HEK293 (cell line): ENCODE measurements around the gene TMEM238.
A peak's percentile ranks its signal among the peaks of the same experiment; 100 is the strongest.

ENCODE experiments used
- CTCF ChIA-PET: fragments of 350-600 bp; formaldehyde crosslinking; extraction: SDS; loops from one replicate; lab custom pipeline; 2021; ENCODE audit warnings: antibody characterized with exemption; lab: Yijun Ruan, JAX
- POLR2A ChIA-PET: fragments of 300-600 bp; formaldehyde crosslinking; extraction: SDS; loops from one replicate; lab custom pipeline; 2020; ENCODE audit warnings: antibody characterized with exemption, inconsistent platforms; lab: Yijun Ruan, JAX
- H3K27ac ChIP-seq: fragments of 200-500 bp; sonication (Bioruptor generic); 2 replicates; pipeline ENCODE4 v1.5.1; 2014; ENCODE audit warnings: low read depth, low read length, control low read depth, inconsistent platforms; ENCODE audit errors: extremely low read depth
- H3K36me3 ChIP-seq, 2 experiments: fragments of 200-500 bp in 1 of 2; sonication (Bioruptor generic) in 1 of 2; 1 replicate in 1 of 2; 2 replicates in 1 of 2; pipeline ENCODE4 v1.5.1; 2014 to 2017; ENCODE audit warnings: inconsistent platforms in 2 of 2, low read length in 2 of 2; ENCODE audit not compliant: control insufficient read depth in 2 of 2, insufficient read depth in 1 of 2
- H3K4me1 ChIP-seq: fragments of 200-500 bp; sonication (Bioruptor generic); 2 replicates; pipeline ENCODE4 v1.5.1; 2014; ENCODE audit warnings: mild to moderate bottlenecking, low read length, inconsistent platforms; ENCODE audit not compliant: control insufficient read depth, insufficient read depth
- H3K4me3 ChIP-seq: 2 replicates; pipeline ENCODE4 v1.5.1; 2011; ENCODE audit warnings: low read depth, mild to moderate bottlenecking, control low read depth, low read length, moderate library complexity
- H3K9me3 ChIP-seq: fragments of 200-500 bp; sonication (Bioruptor generic); 2 replicates; pipeline ENCODE4 v1.5.1; 2014; ENCODE audit warnings: low read depth, low read length, inconsistent platforms; ENCODE audit not compliant: control insufficient read depth, insufficient read depth
- GLIS1 ChIP-seq: fragments of 450-650 bp; formaldehyde crosslinking; IDR thresholded peaks from 2 replicates; pipeline ENCODE4 v1.5.1; 2016; ENCODE audit warnings: missing biosample characterization, missing genetic modification characterization
- GLIS2 ChIP-seq: fragments of 450-650 bp; formaldehyde crosslinking; IDR thresholded peaks from 2 replicates; pipeline ENCODE4 v1.5.1; 2016; ENCODE audit warnings: missing biosample characterization, missing genetic modification characterization
- IKZF3 ChIP-seq: fragments of 450-650 bp; IDR thresholded peaks from 2 replicates; pipeline ENCODE4 v1.5.0; 2018; ENCODE audit warnings: missing biosample characterization, mild to moderate bottlenecking, missing genetic modification characterization, moderate library complexity
- KLF16 ChIP-seq: fragments of 450-650 bp; formaldehyde crosslinking; IDR thresholded peaks from 2 replicates; pipeline ENCODE4 v1.5.1; 2017; ENCODE audit warnings: missing biosample characterization, missing genetic modification characterization
- KLF7 ChIP-seq: fragments of 450-650 bp; formaldehyde crosslinking; IDR thresholded peaks from 2 replicates; pipeline ENCODE4 v1.5.1; 2016; ENCODE audit warnings: missing biosample characterization, missing genetic modification characterization, borderline replicate concordance
- MEIS1 ChIP-seq: sonication (generic); formaldehyde crosslinking; IDR thresholded peaks from 2 replicates; pipeline ENCODE4 v1.8.1; 2022; ENCODE audit warnings: missing genetic modification reagents, mild to moderate bottlenecking, borderline replicate concordance
- OSR2 ChIP-seq: fragments of 450-650 bp; formaldehyde crosslinking; IDR thresholded peaks from 2 replicates; pipeline ENCODE4 v1.5.1; 2016; ENCODE audit warnings: missing biosample characterization, missing genetic modification characterization
- OVOL3 ChIP-seq: fragments of 450-650 bp; formaldehyde crosslinking; IDR thresholded peaks from 2 replicates; pipeline ENCODE4 v1.5.1; 2016; ENCODE audit warnings: missing biosample characterization, missing genetic modification characterization
- SP2 ChIP-seq: fragments of 450-650 bp; formaldehyde crosslinking; IDR thresholded peaks from 2 replicates; pipeline ENCODE4 v1.5.1; 2016; ENCODE audit warnings: missing biosample characterization, missing genetic modification characterization
- ZBTB21 ChIP-seq: fragments of 450-650 bp; formaldehyde crosslinking; IDR thresholded peaks from 2 replicates; pipeline ENCODE4 v1.5.1; 2017; ENCODE audit warnings: missing biosample characterization, missing genetic modification characterization
- ZEB2 ChIP-seq: fragments of 450-650 bp; formaldehyde crosslinking; IDR thresholded peaks from 2 replicates; pipeline ENCODE4 v1.5.1; 2016; ENCODE audit warnings: missing biosample characterization, missing genetic modification characterization
- ZFHX2 ChIP-seq: fragments of 450-650 bp; formaldehyde crosslinking; conservative IDR thresholded peaks from 2 replicates; pipeline ENCODE4 v1.5.1; 2016; ENCODE audit warnings: missing biosample characterization, missing genetic modification characterization
- ZNF10 ChIP-seq: fragments of 450-650 bp; formaldehyde crosslinking; IDR thresholded peaks from 2 replicates; pipeline ENCODE4 v1.5.1; 2017; ENCODE audit warnings: missing biosample characterization, missing genetic modification characterization
- ZNF146 ChIP-seq: fragments of 450-650 bp; formaldehyde crosslinking; IDR thresholded peaks from 2 replicates; pipeline ENCODE4 v1.5.1; 2016; ENCODE audit warnings: missing biosample characterization, missing genetic modification characterization
- ZNF223 ChIP-seq: fragments of 450-650 bp; formaldehyde crosslinking; IDR thresholded peaks from 2 replicates; pipeline ENCODE4 v1.5.1; 2016; ENCODE audit warnings: missing biosample characterization, missing genetic modification characterization
- ZNF366 ChIP-seq: fragments of 450-650 bp; formaldehyde crosslinking; conservative IDR thresholded peaks from 2 replicates; pipeline ENCODE4 v1.5.1; 2016; ENCODE audit warnings: missing biosample characterization, missing genetic modification characterization
- ZNF37A ChIP-seq: fragments of 450-650 bp; IDR thresholded peaks from 2 replicates; pipeline ENCODE4 v1.5.1; 2018; ENCODE audit warnings: missing biosample characterization, missing genetic modification characterization
- ZNF488 ChIP-seq: fragments of 450-650 bp; formaldehyde crosslinking; IDR thresholded peaks from 2 replicates; pipeline ENCODE4 v1.5.1; 2016; ENCODE audit warnings: missing biosample characterization, missing genetic modification characterization
- ZNF501 ChIP-seq: fragments of 450-650 bp; formaldehyde crosslinking; IDR thresholded peaks from 2 replicates; pipeline ENCODE4 v1.5.1; 2016; ENCODE audit warnings: missing biosample characterization, missing genetic modification characterization
- ZNF585B ChIP-seq: fragments of 450-650 bp; formaldehyde crosslinking; IDR thresholded peaks from 2 replicates; pipeline ENCODE4 v1.5.1; 2016; ENCODE audit warnings: missing biosample characterization, missing genetic modification characterization
- ZNF600 ChIP-seq: fragments of 450-650 bp; formaldehyde crosslinking; IDR thresholded peaks from 2 replicates; pipeline ENCODE4 v1.5.1; 2016; ENCODE audit warnings: missing biosample characterization, missing genetic modification characterization
- ZNF624 ChIP-seq: fragments of 450-650 bp; formaldehyde crosslinking; IDR thresholded peaks from 2 replicates; pipeline ENCODE4 v1.5.1; 2017; ENCODE audit warnings: missing biosample characterization, missing genetic modification characterization
- ZNF76 ChIP-seq: fragments of 450-650 bp; formaldehyde crosslinking; IDR thresholded peaks from 2 replicates; pipeline ENCODE4; 2016; ENCODE audit warnings: low read depth, missing biosample characterization, missing genetic modification characterization, borderline replicate concordance
- ZNF777 ChIP-seq: fragments of 450-650 bp; formaldehyde crosslinking; IDR thresholded peaks from 2 replicates; pipeline ENCODE4 v1.5.1; 2017; ENCODE audit warnings: missing biosample characterization, missing genetic modification characterization, borderline replicate concordance
- ZNF785 ChIP-seq: fragments of 450-650 bp; formaldehyde crosslinking; IDR thresholded peaks from 2 replicates; pipeline ENCODE4 v1.5.1; 2016; ENCODE audit warnings: missing biosample characterization, missing genetic modification characterization
- ZSCAN23 ChIP-seq: fragments of 450-650 bp; formaldehyde crosslinking; IDR thresholded peaks from 2 replicates; pipeline ENCODE4 v1.5.1; 2016; ENCODE audit warnings: missing biosample characterization, missing genetic modification characterization
- TF ChIP-seq, protein P1 (sequence below): fragments of 450-650 bp; formaldehyde crosslinking; IDR thresholded peaks from 2 replicates; pipeline ENCODE4 v1.5.1; 2016; ENCODE audit warnings: missing biosample characterization, missing genetic modification characterization
- TF ChIP-seq, protein P2 (sequence below): fragments of 450-650 bp; formaldehyde crosslinking; IDR thresholded peaks from 2 replicates; pipeline ENCODE4 v1.5.1; 2016; ENCODE audit warnings: missing biosample characterization, missing genetic modification characterization
- TF ChIP-seq, protein P3 (sequence below): fragments of 450-650 bp; formaldehyde crosslinking; IDR thresholded peaks from 2 replicates; pipeline ENCODE4 v1.5.1; 2016; ENCODE audit warnings: missing biosample characterization, missing genetic modification characterization
- TF ChIP-seq, protein P4 (sequence below): fragments of 450-650 bp; formaldehyde crosslinking; IDR thresholded peaks from 2 replicates; pipeline ENCODE4 v1.5.1; 2016; ENCODE audit warnings: missing biosample characterization, missing genetic modification characterization

TMEM238 gene

GRCh38 chr19:55370305-55370988, 13.6 kb downstream of the TMEM238 start, which contains the start of gene IL11 (continued):
- TF ChIP-seq ZNF501 (tag by site-specific recombination) (no peak), OSR2 (tag by site-specific recombination) (no peak), ZNF585B (tag by site-specific recombination) (no peak), ZNF146 (tag by site-specific recombination) (no peak), ZNF777 (tag by site-specific recombination) (no peak), ZSCAN23 (tag by site-specific recombination) (no peak), ZNF785 (no peak), ZNF366 (tag by site-specific recombination) (peak; percentile 85), KLF7 (tag by site-specific recombination) (no peak), ZBTB21 (tag by site-specific recombination) (no peak), ZNF223 (tag by site-specific recombination) (no peak), GLIS1 (no peak), ZNF37A (tag by site-specific recombination) (no peak), MEIS1 (no peak), GLIS2 (tag by site-specific recombination) (no peak), SP2 (tag by site-specific recombination) (no peak), ZNF488 (tag by site-specific recombination) (no peak), ZEB2 (tag by site-specific recombination) (no peak), OVOL3 (tag by site-specific recombination) (no peak)
- TF ChIP-seq, protein P1, sequence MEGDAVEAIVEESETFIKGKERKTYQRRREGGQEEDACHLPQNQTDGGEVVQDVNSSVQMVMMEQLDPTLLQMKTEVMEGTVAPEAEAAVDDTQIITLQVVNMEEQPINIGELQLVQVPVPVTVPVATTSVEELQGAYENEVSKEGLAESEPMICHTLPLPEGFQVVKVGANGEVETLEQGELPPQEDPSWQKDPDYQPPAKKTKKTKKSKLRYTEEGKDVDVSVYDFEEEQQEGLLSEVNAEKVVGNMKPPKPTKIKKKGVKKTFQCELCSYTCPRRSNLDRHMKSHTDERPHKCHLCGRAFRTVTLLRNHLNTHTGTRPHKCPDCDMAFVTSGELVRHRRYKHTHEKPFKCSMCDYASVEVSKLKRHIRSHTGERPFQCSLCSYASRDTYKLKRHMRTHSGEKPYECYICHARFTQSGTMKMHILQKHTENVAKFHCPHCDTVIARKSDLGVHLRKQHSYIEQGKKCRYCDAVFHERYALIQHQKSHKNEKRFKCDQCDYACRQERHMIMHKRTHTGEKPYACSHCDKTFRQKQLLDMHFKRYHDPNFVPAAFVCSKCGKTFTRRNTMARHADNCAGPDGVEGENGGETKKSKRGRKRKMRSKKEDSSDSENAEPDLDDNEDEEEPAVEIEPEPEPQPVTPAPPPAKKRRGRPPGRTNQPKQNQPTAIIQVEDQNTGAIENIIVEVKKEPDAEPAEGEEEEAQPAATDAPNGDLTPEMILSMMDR, result no peak

DNA sequence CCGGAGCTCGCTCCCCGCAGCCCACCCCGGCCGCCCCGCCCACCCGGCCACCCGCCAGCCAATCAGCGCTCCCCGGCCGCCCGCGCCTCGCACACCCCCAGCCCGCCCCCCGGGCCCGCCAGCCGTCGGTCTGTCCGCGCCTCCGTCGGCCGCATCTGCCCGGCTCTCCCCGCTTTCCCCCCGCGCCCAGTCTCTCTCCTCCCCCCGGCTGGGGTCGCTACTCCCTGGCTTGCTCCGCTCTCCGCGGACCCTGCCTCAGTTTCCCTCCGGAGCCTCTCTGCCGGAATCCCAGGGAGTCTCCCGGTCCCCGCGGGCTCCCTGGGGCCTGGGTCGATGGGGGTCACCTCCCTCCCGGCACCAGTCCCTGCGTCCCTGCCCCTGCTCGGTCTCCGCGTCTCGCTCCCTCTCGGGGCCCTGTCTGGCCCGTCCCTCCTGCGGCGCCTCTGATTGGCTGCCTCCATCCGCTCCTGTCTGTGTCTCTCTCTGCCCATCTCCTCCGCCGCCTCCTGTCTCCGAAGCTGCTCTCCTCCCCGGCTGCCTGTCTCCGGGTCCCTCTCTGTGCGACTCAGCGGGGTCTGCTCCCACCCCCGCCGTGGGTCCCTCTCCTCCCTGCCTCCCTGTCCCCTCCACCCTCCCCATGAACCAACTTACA, 14.3 kb downstream of the TMEM238 start:
- Histone ChIP-seq H3K27ac (no peak overlapping the region), H3K36me3 (no peaks in the 10 kb centered on the region), H3K9me3 (no peaks in the 10 kb centered on the region), H3K4me3 (peak overlapping the region; percentile 48), H3K4me1 (peaks cover 5% of the 10 kb centered on the region; the same call in 1 of the 2 replicates)
- POLR2A ChIA-PET, result interaction anchor here (1.1 to 2.8 kb wide), 10 partner anchors 13 to 38 kb away, joined by 3 to 20 read pairs (median 6); partner anchors contain the start of genes KMT5C and UBE2S
- CTCF ChIA-PET, result interaction anchor here (1.0 kb wide), 1 partner anchor 195 kb away, joined by 4 read pairs; no protein-coding TSS in a partner anchor
- TF ChIP-seq KLF16 (peak; percentile 76), ZNF10 (tag by site-specific recombination) (peak; percentile 32; the same call in 1 of the 2 replicates), IKZF3 (peak; percentile 38; the same call in 1 of the 2 replicates), ZNF600 (tag by site-specific recombination) (0 out of 2 replicates have a peak, but pooled peaks have one; percentile 26), ZNF624 (tag by site-specific recombination) (no peak), ZNF76 (tag by site-specific recombination) (peak; percentile 53; the same call in 1 of the 2 replicates), ZFHX2 (tag by site-specific recombination) (peak; percentile 34; the same call in 1 of the 2 replicates), ZNF777 (tag by site-specific recombination) (peak; percentile 94), ZNF37A (tag by site-specific recombination) (no peak)
- TF ChIP-seq, protein P2, sequence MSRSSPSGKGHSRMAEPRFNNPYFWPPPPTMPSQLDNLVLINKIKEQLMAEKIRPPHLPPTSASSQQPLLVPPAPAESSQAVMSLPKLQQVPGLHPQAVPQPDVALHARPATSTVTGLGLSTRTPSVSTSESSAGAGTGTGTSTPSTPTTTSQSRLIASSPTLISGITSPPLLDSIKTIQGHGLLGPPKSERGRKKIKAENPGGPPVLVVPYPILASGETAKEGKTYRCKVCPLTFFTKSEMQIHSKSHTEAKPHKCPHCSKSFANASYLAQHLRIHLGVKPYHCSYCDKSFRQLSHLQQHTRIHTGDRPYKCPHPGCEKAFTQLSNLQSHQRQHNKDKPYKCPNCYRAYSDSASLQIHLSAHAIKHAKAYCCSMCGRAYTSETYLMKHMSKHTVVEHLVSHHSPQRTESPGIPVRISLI (tag by site-specific recombination), result no peak
- TF ChIP-seq, protein P3, sequence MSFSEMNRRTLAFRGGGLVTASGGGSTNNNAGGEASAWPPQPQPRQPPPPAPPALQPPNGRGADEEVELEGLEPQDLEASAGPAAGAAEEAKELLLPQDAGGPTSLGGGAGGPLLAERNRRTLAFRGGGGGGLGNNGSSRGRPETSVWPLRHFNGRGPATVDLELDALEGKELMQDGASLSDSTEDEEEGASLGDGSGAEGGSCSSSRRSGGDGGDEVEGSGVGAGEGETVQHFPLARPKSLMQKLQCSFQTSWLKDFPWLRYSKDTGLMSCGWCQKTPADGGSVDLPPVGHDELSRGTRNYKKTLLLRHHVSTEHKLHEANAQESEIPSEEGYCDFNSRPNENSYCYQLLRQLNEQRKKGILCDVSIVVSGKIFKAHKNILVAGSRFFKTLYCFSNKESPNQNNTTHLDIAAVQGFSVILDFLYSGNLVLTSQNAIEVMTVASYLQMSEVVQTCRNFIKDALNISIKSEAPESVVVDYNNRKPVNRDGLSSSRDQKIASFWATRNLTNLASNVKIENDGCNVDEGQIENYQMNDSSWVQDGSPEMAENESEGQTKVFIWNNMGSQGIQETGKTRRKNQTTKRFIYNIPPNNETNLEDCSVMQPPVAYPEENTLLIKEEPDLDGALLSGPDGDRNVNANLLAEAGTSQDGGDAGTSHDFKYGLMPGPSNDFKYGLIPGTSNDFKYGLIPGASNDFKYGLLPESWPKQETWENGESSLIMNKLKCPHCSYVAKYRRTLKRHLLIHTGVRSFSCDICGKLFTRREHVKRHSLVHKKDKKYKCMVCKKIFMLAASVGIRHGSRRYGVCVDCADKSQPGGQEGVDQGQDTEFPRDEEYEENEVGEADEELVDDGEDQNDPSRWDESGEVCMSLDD (tag by site-specific recombination), result peak; percentile 90
- TF ChIP-seq, protein P4, sequence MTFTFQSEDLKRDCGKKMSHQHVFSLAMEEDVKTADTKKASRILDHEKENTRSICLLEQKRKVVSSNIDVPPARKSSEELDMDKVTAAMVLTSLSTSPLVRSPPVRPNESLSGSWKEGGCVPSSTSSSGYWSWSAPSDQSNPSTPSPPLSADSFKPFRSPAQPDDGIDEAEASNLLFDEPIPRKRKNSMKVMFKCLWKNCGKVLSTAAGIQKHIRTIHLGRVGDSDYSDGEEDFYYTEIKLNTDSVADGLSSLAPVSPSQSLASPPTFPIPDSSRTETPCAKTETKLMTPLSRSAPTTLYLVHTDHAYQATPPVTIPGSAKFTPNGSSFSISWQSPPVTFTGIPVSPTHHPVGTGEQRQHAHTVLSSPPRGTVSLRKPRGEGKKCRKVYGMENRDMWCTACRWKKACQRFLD (tag by site-specific recombination), result no peak
